Panc1 (cell line): ENCODE data around the gene C16orf74. TPM values are rescaled to one million over a fixed set of nuclear protein-coding genes. Genes with fewer than 3 reads are reported as not detected.

Experiments
- ATAC-seq: fragments of 200-7000 bp; cut with Tn5 transposase; 2 replicates; pipeline ENCODE4 v1.9.1; 2020; ENCODE audit warnings: mild to moderate bottlenecking, moderate library complexity
- BruUV-seq: library from RNA; stranded (reverse); fragments of 400-500 nt; replicated peaks from 2 replicates; lab custom pipeline; 2021; lab: Mats Ljungman, UMichigan
- CTCF ChIA-PET: fragments of 300-600 bp; sonication (Branson Sonifier 250); formaldehyde crosslinking; loops from one replicate; lab custom pipeline; 2022; ENCODE audit warnings: antibody characterized with exemption; lab: Charles Lee
- POLR2A ChIA-PET: fragments of 300-600 bp; sonication (Branson Sonifier 250); formaldehyde crosslinking; loops from one replicate; lab custom pipeline; 2022; ENCODE audit warnings: antibody characterized with exemption; lab: Charles Lee
- DNase-seq: peaks from one replicate; pipeline ENCODE4 v3.0.0-alpha.2; 2010; ENCODE audit warnings: low read depth, low spot score
- H3K27ac ChIP-seq: 2 replicates; pipeline ENCODE4 v1.5.1; 2011; ENCODE audit warnings: mild to moderate bottlenecking, low read length, inconsistent platforms
- H3K27me3 ChIP-seq: fragments of 200-500 bp; sonication (Bioruptor generic); 2 replicates; pipeline ENCODE4 v1.6.0; 2014; ENCODE audit warnings: low read length, inconsistent platforms; ENCODE audit not compliant: control insufficient read depth, insufficient read depth
- H3K36me3 ChIP-seq: fragments of 200-500 bp; sonication (Bioruptor generic); 2 replicates; pipeline ENCODE4 v1.5.1; 2014; ENCODE audit warnings: inconsistent platforms, mild to moderate bottlenecking, low read length, moderate library complexity; ENCODE audit not compliant: control insufficient read depth, insufficient read depth
- H3K4me1 ChIP-seq: 2 replicates; pipeline ENCODE4 v1.5.1; 2011; ENCODE audit warnings: inconsistent platforms, mild to moderate bottlenecking, low read length, moderate library complexity; ENCODE audit not compliant: control insufficient read depth, insufficient read depth
- H3K4me3 ChIP-seq, 2 experiments: 2 replicates each; pipeline ENCODE4 v1.5.1; 2011 to 2012; ENCODE audit warnings: low read depth in 2 of 2, low read length in 2 of 2, mild to moderate bottlenecking in 2 of 2, inconsistent platforms in 1 of 2, moderate library complexity in 1 of 2
- H3K9me3 ChIP-seq: fragments of 200-500 bp; sonication (Bioruptor generic); 2 replicates; pipeline ENCODE4 v1.5.1; 2014; ENCODE audit warnings: low read depth, mild to moderate bottlenecking, inconsistent platforms, low read length, moderate library complexity; ENCODE audit not compliant: control insufficient read depth, insufficient read depth
- POLR2AphosphoS5 ChIP-seq: IDR thresholded peaks from 2 replicates; pipeline ENCODE4 v1.6.1; 2012; ENCODE audit warnings: mild to moderate bottlenecking, low read depth, low read length, moderate library complexity
- SIN3A ChIP-seq: IDR thresholded peaks from 2 replicates; pipeline ENCODE4 v1.6.1; 2012; ENCODE audit warnings: low read depth, mild to moderate bottlenecking, low read length, moderate library complexity, borderline replicate concordance; ENCODE audit not compliant: insufficient read depth
- TCF7L2 ChIP-seq: IDR thresholded peaks from 2 replicates; pipeline ENCODE4 v1.6.1; 2011; ENCODE audit warnings: mild to moderate bottlenecking, low read depth, low read length, inconsistent platforms
- in situ Hi-C: cut with HindIII; loops from 2 replicates; pipeline ENCODE4 v1.10.0; 2016; ENCODE audit warnings: low sequenced_read_pairs, low pct_unique_long_range_greater_than_20kb
- intact Hi-C: fragments of 100-400 bp; cut with micrococcal nuclease; formaldehyde crosslinking; loops from one replicate; pipeline ENCODE4 v1.10.0; 2022; ENCODE audit not compliant: unreplicated experiment
- total RNA-seq: library from RNA; stranded (reverse); gene quantifications from one replicate; pipeline ENCODE4 v1.2.1, GENCODE V29; 2021; ENCODE audit not compliant: unreplicated experiment
- TF ChIP-seq, protein P1 (sequence below): fragments of 450-650 bp; IDR thresholded peaks from 2 replicates; pipeline ENCODE4 v1.5.1; 2017; ENCODE audit warnings: mild to moderate bottlenecking
- TF ChIP-seq, protein P2 (sequence below), 2 experiments: IDR thresholded peaks; 2 replicates each; pipeline ENCODE4 v1.6.1; 2011 to 2012; ENCODE audit warnings: low read depth in 2 of 2, control low read depth in 1 of 2, low read length in 1 of 2, mild to moderate bottlenecking in 1 of 2, moderate library complexity in 1 of 2; ENCODE audit not compliant: insufficient read depth in 1 of 2

Gene C16orf74
- total RNA-seq, 1 experiment from 2014 or later, result 1.5 TPM

DNA sequence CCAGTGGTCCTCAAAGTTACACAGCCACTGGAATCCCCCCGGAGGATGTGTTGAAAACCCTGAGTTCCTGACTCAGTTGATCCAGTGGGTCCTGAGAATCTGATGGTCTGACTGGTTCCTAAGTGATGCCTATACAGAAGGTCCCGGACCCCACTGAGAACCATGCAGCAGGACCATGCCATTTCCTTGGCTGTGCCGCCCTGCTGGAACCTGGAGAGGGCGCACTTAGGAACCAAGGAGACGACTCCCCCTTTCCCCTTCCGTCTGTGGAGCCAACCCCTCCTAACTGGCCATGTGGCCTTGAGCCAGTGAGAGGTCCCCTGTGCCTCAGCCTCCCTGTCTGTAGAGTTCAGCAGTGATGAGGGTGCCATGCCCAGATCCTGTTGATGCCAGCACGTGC lies 22.0 kb downstream of the C16orf74 start:
- no peak for ATAC-seq
- H3K36me3 ChIP-seq, result no peaks in the 10 kb centered on the region
- TF ChIP-seq, protein P1, sequence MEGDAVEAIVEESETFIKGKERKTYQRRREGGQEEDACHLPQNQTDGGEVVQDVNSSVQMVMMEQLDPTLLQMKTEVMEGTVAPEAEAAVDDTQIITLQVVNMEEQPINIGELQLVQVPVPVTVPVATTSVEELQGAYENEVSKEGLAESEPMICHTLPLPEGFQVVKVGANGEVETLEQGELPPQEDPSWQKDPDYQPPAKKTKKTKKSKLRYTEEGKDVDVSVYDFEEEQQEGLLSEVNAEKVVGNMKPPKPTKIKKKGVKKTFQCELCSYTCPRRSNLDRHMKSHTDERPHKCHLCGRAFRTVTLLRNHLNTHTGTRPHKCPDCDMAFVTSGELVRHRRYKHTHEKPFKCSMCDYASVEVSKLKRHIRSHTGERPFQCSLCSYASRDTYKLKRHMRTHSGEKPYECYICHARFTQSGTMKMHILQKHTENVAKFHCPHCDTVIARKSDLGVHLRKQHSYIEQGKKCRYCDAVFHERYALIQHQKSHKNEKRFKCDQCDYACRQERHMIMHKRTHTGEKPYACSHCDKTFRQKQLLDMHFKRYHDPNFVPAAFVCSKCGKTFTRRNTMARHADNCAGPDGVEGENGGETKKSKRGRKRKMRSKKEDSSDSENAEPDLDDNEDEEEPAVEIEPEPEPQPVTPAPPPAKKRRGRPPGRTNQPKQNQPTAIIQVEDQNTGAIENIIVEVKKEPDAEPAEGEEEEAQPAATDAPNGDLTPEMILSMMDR, result no peak
- TF ChIP-seq TCF7L2 (no peak), POLR2AphosphoS5 (no peak)
- TF ChIP-seq, protein P2, sequence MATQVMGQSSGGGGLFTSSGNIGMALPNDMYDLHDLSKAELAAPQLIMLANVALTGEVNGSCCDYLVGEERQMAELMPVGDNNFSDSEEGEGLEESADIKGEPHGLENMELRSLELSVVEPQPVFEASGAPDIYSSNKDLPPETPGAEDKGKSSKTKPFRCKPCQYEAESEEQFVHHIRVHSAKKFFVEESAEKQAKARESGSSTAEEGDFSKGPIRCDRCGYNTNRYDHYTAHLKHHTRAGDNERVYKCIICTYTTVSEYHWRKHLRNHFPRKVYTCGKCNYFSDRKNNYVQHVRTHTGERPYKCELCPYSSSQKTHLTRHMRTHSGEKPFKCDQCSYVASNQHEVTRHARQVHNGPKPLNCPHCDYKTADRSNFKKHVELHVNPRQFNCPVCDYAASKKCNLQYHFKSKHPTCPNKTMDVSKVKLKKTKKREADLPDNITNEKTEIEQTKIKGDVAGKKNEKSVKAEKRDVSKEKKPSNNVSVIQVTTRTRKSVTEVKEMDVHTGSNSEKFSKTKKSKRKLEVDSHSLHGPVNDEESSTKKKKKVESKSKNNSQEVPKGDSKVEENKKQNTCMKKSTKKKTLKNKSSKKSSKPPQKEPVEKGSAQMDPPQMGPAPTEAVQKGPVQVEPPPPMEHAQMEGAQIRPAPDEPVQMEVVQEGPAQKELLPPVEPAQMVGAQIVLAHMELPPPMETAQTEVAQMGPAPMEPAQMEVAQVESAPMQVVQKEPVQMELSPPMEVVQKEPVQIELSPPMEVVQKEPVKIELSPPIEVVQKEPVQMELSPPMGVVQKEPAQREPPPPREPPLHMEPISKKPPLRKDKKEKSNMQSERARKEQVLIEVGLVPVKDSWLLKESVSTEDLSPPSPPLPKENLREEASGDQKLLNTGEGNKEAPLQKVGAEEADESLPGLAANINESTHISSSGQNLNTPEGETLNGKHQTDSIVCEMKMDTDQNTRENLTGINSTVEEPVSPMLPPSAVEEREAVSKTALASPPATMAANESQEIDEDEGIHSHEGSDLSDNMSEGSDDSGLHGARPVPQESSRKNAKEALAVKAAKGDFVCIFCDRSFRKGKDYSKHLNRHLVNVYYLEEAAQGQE (IDR thresholded peaks at IDR 0.05; ENCODE audit: insufficient read depth in 1 of 2, low read depth in 2 of 2, low read length in 1 of 2), result no peak
- BruUV-seq, result no TSS peak
- no peak for DNase-seq
- CTCF ChIA-PET, result no interaction called here
- no peaks in the 10 kb centered on the region for H3K27me3 ChIP-seq
- no peak overlapping the region for H3K27ac ChIP-seq
- H3K4me1 ChIP-seq, result no peaks in the 10 kb centered on the region
- intact Hi-C loops, result no loop called here
- POLR2A ChIA-PET, result no interaction called here
- in situ Hi-C loops, result no loop called here
- H3K4me3 ChIP-seq, result no peak overlapping the region
- H3K9me3 ChIP-seq, result no peaks in the 10 kb centered on the region

DNA sequence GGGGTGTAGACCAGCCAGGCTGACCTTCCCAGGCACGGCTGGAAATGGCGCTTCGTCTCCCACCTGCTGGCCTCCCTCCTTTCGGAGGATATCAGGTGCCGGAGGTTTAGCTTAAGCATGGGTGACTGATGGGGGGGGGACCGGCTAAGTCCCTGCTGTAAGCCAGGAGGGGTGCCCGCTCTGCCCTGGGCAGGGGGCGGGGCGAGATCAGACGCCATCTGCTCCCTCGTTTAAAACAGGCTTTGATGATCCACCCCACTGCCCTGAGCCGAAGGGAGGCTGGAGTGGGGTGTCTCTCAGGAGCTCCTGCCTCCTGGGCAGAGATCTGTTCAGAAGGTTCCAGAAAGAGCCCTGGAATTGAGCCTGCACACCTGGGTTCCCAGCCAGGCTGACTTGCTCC lies 26.0 kb downstream of the C16orf74 start:
- ATAC-seq (no peak), DNase-seq (no peak)
- TF ChIP-seq, protein P1, result no peak
- no peak for TF ChIP-seq TCF7L2
- TF ChIP-seq POLR2AphosphoS5, result no peak
- TF ChIP-seq SIN3A, result no peak
- TF ChIP-seq, protein P2 (IDR thresholded peaks at IDR 0.05; ENCODE audit: insufficient read depth in 1 of 2, low read depth in 2 of 2, low read length in 1 of 2), result no peak
- Histone ChIP-seq H3K36me3 (no peaks in the 10 kb centered on the region), H3K27ac (no peak overlapping the region), H3K27me3 (no peaks in the 10 kb centered on the region), H3K9me3 (no peaks in the 10 kb centered on the region), H3K4me3 (no peak overlapping the region), H3K4me1 (no peaks in the 10 kb centered on the region)
- ChIA-PET POLR2A (no interaction called here), CTCF (no interaction called here)
- intact Hi-C loops (no loop called here), in situ Hi-C loops (no loop called here)
- BruUV-seq, result no TSS peak
